ENCODE results near the gene SHISA5.

The SHISA5 gene

DNA sequence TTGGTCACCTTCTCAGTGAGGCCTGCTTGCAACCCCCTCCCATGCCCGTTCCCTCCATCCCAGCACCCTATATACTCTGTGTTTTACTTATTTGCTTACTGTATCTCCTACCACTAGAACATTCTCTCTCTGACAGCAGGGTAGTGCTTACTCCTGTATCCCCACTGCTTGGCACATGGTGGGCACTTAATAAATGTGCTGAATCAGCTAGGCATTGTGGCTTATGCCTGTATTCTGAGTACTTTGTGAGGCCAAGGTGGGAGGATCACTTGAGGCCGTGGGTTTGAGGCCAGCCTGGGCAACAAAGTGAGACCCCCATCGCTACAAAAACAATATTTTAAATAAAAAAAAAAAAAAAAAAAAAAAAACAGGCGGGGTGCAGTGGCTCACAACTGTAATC, 7.6 kb upstream of the SHISA5 start:
- DNase-seq (ENCODE audit: low read depth, low spot score) = no peak
- no peaks in the 10 kb centered on the region for H3K36me3 ChIP-seq (ENCODE audit: insufficient read depth, low read length)
- H3K4me3 ChIP-seq = no peak overlapping the region
- TF ChIP-seq EZH2 (IDR thresholded peaks at IDR 0.05) = no peak
- no peak for TF ChIP-seq POLR2AphosphoS5 (IDR thresholded peaks at IDR 0.05; ENCODE audit: borderline replicate concordance, low read depth, low read length)
- no peak for TF ChIP-seq FOXP2 (optimal IDR thresholded peaks at IDR 0.05; ENCODE audit: control extremely low read depth, extremely low read length, insufficient read depth)
- H3K9me3 ChIP-seq (ENCODE audit: low read depth, low read length) = no peaks in the 10 kb centered on the region
- no peak overlapping the region for H3K9ac ChIP-seq (ENCODE audit: insufficient read length)
- H3K27ac ChIP-seq = no peak overlapping the region

DNA sequence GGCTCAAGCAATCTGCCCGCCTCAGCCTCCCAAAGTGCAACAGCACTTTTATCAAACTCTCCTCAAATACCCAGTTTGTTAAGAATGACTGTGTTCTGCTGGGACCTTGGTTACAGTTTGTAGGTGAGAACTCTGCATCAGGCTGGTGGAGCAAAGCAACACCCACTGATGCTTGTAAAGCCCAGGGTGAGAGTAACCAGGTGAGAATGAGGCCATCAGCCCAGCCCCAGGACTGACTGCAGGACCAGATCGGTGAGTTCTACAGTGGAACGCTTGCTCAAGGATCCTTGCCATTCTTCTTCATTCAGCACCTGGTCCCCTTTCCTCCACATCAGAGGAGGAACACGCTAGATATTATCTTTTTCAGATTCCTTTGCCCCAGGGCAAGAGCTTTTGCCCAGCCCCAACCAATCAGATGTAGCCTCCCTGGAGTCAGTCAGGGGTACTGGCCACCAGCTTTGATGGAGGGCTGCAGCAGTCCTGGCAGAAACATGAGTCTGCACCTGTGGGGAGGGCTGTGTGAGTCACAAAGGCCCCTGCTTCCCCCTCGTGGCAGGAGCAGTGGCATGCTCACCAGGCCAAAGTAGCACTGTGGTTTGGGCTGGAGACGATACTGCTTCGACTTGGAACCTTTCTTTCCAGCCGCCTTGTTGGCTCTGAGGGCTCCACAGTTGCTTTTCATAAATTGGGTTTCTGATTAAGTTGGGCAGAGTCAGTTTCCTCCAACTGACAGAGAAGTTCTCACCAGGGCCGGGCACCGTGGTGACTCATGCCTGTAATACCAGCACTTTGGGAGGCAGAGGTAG, 3.5 kb upstream of the SHISA5 start:
- TF ChIP-seq EZH2 (IDR thresholded peaks at IDR 0.05) (no peak), FOXP2 (optimal IDR thresholded peaks at IDR 0.05; ENCODE audit: control extremely low read depth, extremely low read length, insufficient read depth) (no peak), POLR2AphosphoS5 (IDR thresholded peaks at IDR 0.05; ENCODE audit: borderline replicate concordance, low read depth, low read length) (no peak)
- Histone ChIP-seq H3K9ac (ENCODE audit: insufficient read length) (no peak overlapping the region), H3K36me3 (ENCODE audit: insufficient read depth, low read length) (no peaks in the 10 kb centered on the region), H3K9me3 (ENCODE audit: low read depth, low read length) (no peaks in the 10 kb centered on the region), H3K4me3 (no peak overlapping the region), H3K27ac (no peak overlapping the region)
- DNase-seq (ENCODE audit: low read depth, low spot score) = no peak

DNA sequence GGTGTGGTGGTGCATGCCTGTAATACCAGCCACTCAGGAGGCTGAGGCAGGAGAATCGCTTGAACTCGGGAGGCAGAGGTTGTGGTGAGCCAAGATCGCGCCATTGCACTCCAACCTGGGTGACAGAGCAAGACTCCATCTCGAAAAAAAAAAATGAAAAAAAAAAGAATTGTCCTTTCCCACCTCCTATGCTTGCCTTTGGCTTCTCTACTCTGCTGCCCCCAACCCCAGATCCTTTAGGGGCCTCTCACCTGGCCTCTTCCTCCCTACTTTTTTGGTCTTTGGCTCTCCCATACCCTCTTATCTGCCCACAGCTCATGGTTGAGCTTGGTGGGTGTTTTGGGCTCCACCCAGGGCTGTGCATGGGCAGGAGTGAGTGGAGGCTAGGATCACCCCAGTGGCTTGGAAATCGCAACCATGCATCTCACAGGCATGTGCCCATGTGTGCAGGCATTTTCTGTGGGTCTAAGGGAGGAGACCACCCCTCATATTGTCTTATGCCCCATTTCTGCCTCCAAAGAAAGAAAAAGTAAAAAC, 2.1 kb upstream of the SHISA5 start:
- DNase-seq (ENCODE audit: low read depth, low spot score) = no peak
- Histone ChIP-seq H3K4me3 (no peak overlapping the region), H3K9ac (ENCODE audit: insufficient read length) (no peak overlapping the region), H3K27ac (no peak overlapping the region), H3K36me3 (ENCODE audit: insufficient read depth, low read length) (no peaks in the 10 kb centered on the region), H3K9me3 (ENCODE audit: low read depth, low read length) (no peaks in the 10 kb centered on the region)
- no peak for TF ChIP-seq FOXP2 (optimal IDR thresholded peaks at IDR 0.05; ENCODE audit: control extremely low read depth, extremely low read length, insufficient read depth)
- no peak for TF ChIP-seq POLR2AphosphoS5 (IDR thresholded peaks at IDR 0.05; ENCODE audit: borderline replicate concordance, low read depth, low read length)
- TF ChIP-seq EZH2 (IDR thresholded peaks at IDR 0.05) = no peak

DNA sequence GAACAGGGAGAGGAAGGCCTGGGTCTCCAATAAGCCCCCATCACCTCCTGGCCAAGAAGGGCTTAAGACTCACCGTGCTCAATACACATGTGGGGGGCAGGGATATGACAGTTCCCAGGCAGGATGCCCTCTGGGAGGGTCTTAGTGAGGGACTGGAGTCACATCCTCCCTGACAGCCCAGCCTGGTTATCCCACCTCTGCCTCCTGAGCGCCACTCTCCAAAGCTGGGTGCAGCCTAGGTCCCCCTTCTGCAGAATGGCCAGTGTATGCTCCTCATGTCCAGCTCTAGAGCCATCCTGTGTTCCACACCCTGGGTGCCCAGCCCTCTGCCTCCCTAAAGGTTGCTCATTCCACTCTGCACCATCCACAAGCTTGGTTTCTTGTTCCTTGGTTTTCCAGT, 1.2 kb upstream of the SHISA5 start:
- Histone ChIP-seq H3K9ac (ENCODE audit: insufficient read length) (no peak overlapping the region), H3K9me3 (ENCODE audit: low read depth, low read length) (no peaks in the 10 kb centered on the region), H3K36me3 (ENCODE audit: insufficient read depth, low read length) (no peaks in the 10 kb centered on the region), H3K4me3 (no peak overlapping the region), H3K27ac (no peak overlapping the region)
- TF ChIP-seq POLR2AphosphoS5 (IDR thresholded peaks at IDR 0.05; ENCODE audit: borderline replicate concordance, low read depth, low read length) = no peak
- TF ChIP-seq FOXP2 (optimal IDR thresholded peaks at IDR 0.05; ENCODE audit: control extremely low read depth, extremely low read length, insufficient read depth) = no peak
- no peak for TF ChIP-seq EZH2 (IDR thresholded peaks at IDR 0.05)
- DNase-seq (ENCODE audit: low read depth, low spot score) = no peak

DNA sequence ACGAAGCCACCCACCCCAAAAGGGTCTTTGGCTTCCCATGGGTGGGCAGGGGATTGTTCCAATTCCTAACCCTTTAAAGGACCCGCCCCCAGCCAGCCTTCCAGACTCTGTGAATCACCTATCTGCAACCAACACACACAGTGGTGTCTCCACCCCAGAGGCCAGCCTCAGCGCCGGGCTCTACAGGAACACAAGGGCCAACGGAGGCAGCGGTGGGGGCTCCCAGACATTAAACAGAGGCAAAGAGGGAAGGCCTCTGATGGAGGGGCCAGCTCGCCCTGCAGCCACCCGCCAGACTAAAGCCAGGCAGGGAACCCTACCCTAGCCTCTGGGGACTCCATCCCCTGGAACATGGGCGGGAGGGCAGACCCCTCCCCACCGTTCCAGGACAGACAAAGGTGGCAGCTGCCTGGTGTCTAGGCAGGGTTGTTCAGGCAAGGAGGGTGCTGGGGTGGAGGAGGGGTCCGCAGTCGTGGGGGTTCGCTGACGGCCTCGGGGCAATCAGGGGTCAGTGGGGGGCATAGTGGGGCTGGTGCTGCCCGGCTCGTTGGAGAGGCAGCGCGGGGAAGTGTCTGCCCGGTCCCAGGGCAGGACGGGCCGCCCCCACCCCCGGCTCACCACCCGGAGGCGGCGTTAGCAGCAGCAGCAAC, 448 bp downstream of the SHISA5 start:
- Histone ChIP-seq H3K36me3 (ENCODE audit: insufficient read depth, low read length) (no peaks in the 10 kb centered on the region), H3K9me3 (ENCODE audit: low read depth, low read length) (no peaks in the 10 kb centered on the region), H3K27ac (no peak overlapping the region), H3K9ac (ENCODE audit: insufficient read length) (peak overlapping the region; percentile 32), H3K4me3 (peak overlapping the region; percentile 73)
- DNase-seq (ENCODE audit: low read depth, low spot score) = no peak
- TF ChIP-seq EZH2 (IDR thresholded peaks at IDR 0.05) (no peak), FOXP2 (optimal IDR thresholded peaks at IDR 0.05; ENCODE audit: control extremely low read depth, extremely low read length, insufficient read depth) (no peak), POLR2AphosphoS5 (IDR thresholded peaks at IDR 0.05; ENCODE audit: borderline replicate concordance, low read depth, low read length) (no peak)

DNA sequence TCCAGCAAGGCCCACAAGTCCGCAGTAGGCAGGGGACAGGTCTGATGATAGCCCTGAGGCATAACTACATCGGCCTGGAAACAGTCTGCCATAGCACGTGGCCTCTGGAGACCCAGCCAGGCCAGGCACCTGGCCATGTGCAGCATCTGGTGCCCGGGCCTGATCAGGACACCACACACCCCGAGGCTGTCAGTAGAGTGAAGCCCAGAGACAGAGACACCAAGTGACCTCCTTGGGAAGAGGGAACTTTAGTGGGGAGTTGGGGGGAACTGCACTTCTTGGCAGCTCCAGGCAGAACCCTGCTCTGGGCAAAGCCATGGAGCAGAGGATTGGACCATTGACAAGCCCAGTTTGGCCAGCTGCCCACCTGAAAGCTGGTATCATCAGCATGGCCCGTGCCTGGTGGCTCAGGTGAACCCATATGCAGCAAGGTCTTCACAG, 1.2 kb downstream of the SHISA5 start:
- H3K9ac ChIP-seq (ENCODE audit: insufficient read length) = no peak overlapping the region
- H3K9me3 ChIP-seq (ENCODE audit: low read depth, low read length) = no peaks in the 10 kb centered on the region
- no peak overlapping the region for H3K27ac ChIP-seq
- no peak overlapping the region for H3K4me3 ChIP-seq
- TF ChIP-seq FOXP2 (optimal IDR thresholded peaks at IDR 0.05; ENCODE audit: control extremely low read depth, extremely low read length, insufficient read depth) (no peak), POLR2AphosphoS5 (IDR thresholded peaks at IDR 0.05; ENCODE audit: borderline replicate concordance, low read depth, low read length) (no peak), EZH2 (IDR thresholded peaks at IDR 0.05) (no peak)
- no peak for DNase-seq (ENCODE audit: low read depth, low spot score)
- H3K36me3 ChIP-seq (ENCODE audit: insufficient read depth, low read length) = no peaks in the 10 kb centered on the region

DNA sequence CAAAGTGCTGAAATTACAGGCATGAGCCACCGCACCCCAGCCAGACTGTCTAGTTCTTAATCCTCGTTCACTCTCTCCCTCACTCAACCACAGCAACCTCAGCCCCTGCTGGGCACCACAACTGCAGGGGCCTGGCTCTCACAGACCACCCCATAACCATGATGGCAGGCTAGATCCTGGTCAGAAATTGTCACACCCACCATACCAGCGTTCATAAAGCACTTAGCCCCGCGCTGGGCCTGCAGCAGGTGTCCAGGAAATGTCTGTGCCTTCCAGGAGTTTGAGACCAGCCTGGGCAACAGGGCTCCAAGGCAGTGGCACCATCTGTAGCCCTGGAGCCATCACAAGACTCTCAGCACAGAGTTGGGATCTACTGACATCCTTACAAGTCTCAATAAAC, 1.9 kb downstream of the SHISA5 start:
- no peak overlapping the region for H3K27ac ChIP-seq
- TF ChIP-seq POLR2AphosphoS5 (IDR thresholded peaks at IDR 0.05; ENCODE audit: borderline replicate concordance, low read depth, low read length) = no peak
- no peak for TF ChIP-seq EZH2 (IDR thresholded peaks at IDR 0.05)
- TF ChIP-seq FOXP2 (optimal IDR thresholded peaks at IDR 0.05; ENCODE audit: control extremely low read depth, extremely low read length, insufficient read depth) = no peak
- H3K36me3 ChIP-seq (ENCODE audit: insufficient read depth, low read length) = no peaks in the 10 kb centered on the region
- no peak for DNase-seq (ENCODE audit: low read depth, low spot score)
- no peak overlapping the region for H3K4me3 ChIP-seq
- no peaks in the 10 kb centered on the region for H3K9me3 ChIP-seq (ENCODE audit: low read depth, low read length)
- H3K9ac ChIP-seq (ENCODE audit: insufficient read length) = no peak overlapping the region

DNA sequence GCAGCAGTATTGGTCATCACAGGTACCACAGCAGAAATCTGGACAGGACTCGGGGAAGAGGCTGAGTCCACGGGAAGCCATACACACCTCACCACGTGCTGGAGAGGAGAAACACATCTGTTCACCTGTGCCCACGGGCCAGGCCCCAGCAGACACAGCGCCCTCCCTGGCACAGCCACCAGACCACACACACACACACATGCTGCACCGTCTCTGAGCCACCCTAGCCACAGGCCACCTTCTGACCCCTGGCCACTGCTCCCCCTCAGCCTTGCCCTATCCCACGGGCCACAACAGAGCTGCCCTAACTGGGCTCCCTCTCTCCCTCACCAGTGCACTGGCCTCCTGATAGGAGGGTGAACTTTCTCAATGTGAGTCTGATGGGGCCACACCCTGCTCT, 2.8 kb downstream of the SHISA5 start:
- Histone ChIP-seq H3K4me3 (no peak overlapping the region), H3K27ac (no peak overlapping the region), H3K9me3 (ENCODE audit: low read depth, low read length) (no peaks in the 10 kb centered on the region), H3K36me3 (ENCODE audit: insufficient read depth, low read length) (no peaks in the 10 kb centered on the region), H3K9ac (ENCODE audit: insufficient read length) (no peak overlapping the region)
- TF ChIP-seq EZH2 (IDR thresholded peaks at IDR 0.05) = no peak
- no peak for TF ChIP-seq FOXP2 (optimal IDR thresholded peaks at IDR 0.05; ENCODE audit: control extremely low read depth, extremely low read length, insufficient read depth)
- no peak for TF ChIP-seq POLR2AphosphoS5 (IDR thresholded peaks at IDR 0.05; ENCODE audit: borderline replicate concordance, low read depth, low read length)
- DNase-seq (ENCODE audit: low read depth, low spot score) = no peak

Data from SK-N-MC (cell line).